IMR-90 (cell line): ENCODE measurements around the gene RPS6KA2.

Experiments used
- BHLHE40 ChIP-seq: fragments of 150-350 bp; IDR thresholded peaks from 2 replicates; pipeline ENCODE4 v1.6.1; 2016; ENCODE audit warnings: mild to moderate bottlenecking, low read depth, low read length
- CEBPB ChIP-seq: IDR thresholded peaks from 2 replicates; pipeline ENCODE4 v1.6.1; 2012; ENCODE audit warnings: low read depth, low read length, improper control_type of control experiment
- FOS ChIP-seq: fragments of 150-350 bp; IDR thresholded peaks from 2 replicates; pipeline ENCODE4 v1.6.1; 2016; ENCODE audit warnings: low read depth, low read length
- POLR2A ChIP-seq: IDR thresholded peaks from 2 replicates; pipeline ENCODE4 v1.6.1; 2012; ENCODE audit warnings: mild to moderate bottlenecking, low read depth, low read length
- TF ChIP-seq, protein P1 (sequence below): conservative IDR thresholded peaks from 2 replicates; pipeline ENCODE4 v1.5.1; 2012; ENCODE audit warnings: mild to moderate bottlenecking, low read depth, low read length, improper control_type of control experiment

DNA sequence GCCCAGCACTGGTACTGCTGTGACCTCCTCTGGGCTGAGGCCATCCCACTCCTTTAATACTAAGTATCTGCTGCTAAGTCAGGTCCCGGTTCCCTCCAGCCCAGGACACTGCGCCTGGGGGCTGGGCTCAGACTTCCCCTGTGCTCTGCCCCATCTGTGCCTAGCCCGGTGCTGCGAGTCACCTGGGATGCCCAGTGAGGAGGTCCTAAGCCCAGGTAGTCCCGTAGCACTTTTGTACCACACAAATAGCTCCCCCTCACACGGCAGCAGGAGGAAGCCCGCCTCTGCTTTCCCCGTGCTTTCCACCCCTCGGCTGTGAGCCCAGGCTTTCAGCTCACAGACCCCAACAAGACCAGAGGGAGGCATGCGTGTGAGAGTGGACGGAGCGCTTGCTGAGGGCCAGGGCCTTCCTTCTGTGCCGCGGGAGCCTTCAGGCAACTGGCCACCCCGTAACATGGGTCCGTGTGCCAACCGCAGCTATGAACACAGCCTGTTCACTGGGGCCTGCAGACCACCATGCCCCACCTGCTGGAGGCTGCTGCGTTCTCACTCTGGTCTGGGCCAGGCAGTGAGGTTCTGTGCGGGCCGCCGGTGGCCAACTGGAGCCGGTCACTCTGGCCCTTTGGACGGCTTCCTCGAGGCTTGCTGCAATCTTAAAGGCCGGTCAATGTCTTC, 164.5 kb downstream of the RPS6KA2 start:
- TF ChIP-seq BHLHE40 = no peak
- TF ChIP-seq, protein P1, sequence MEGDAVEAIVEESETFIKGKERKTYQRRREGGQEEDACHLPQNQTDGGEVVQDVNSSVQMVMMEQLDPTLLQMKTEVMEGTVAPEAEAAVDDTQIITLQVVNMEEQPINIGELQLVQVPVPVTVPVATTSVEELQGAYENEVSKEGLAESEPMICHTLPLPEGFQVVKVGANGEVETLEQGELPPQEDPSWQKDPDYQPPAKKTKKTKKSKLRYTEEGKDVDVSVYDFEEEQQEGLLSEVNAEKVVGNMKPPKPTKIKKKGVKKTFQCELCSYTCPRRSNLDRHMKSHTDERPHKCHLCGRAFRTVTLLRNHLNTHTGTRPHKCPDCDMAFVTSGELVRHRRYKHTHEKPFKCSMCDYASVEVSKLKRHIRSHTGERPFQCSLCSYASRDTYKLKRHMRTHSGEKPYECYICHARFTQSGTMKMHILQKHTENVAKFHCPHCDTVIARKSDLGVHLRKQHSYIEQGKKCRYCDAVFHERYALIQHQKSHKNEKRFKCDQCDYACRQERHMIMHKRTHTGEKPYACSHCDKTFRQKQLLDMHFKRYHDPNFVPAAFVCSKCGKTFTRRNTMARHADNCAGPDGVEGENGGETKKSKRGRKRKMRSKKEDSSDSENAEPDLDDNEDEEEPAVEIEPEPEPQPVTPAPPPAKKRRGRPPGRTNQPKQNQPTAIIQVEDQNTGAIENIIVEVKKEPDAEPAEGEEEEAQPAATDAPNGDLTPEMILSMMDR = no peak
- TF ChIP-seq FOS = no peak
- TF ChIP-seq POLR2A = no peak
- no peak for TF ChIP-seq CEBPB
